Smooth muscle cell (in vitro differentiated cells): ENCODE results near the gene HSPB2. TPM values are rescaled to one million over a fixed set of nuclear protein-coding genes. Genes with fewer than 3 reads are reported as not detected.

Source experiments
- DNase-seq: peaks from one replicate; lab custom pipeline; 2025; ENCODE audit not compliant: unreplicated experiment; lab: John Stamatoyannopoulos, UW
- H2AFZ ChIP-seq: fragments of 200-600 bp; sonication (generic); 2 replicates; pipeline ENCODE4 v1.6.0; 2016; ENCODE audit warnings: antibody characterized with exemption, low read depth, mild to moderate bottlenecking
- H3F3A ChIP-seq: fragments of 200-600 bp; sonication (generic); 2 replicates; pipeline ENCODE4 v1.6.0; 2017; ENCODE audit warnings: antibody characterized with exemption, low read depth
- H3K27ac ChIP-seq: fragments of 200-600 bp; sonication (generic); 2 replicates; pipeline ENCODE4 v1.5.1; 2016; ENCODE audit warnings: low read depth, mild to moderate bottlenecking
- H3K27me3 ChIP-seq: fragments of 200-600 bp; sonication (generic); 2 replicates; pipeline ENCODE4 v1.6.1; 2016; ENCODE audit warnings: low read depth, mild to moderate bottlenecking
- H3K36me3 ChIP-seq: fragments of 200-600 bp; sonication (generic); 2 replicates; pipeline ENCODE4 v1.5.1; 2016; ENCODE audit warnings: low read depth
- H3K4me1 ChIP-seq: fragments of 200-600 bp; sonication (generic); 2 replicates; pipeline ENCODE4 v1.5.1; 2016; ENCODE audit warnings: low read depth
- H3K4me2 ChIP-seq: fragments of 200-600 bp; sonication (generic); 2 replicates; pipeline ENCODE4 v1.6.0; 2016; ENCODE audit warnings: mild to moderate bottlenecking
- H3K4me3 ChIP-seq: fragments of 200-600 bp; sonication (generic); 2 replicates; pipeline ENCODE4 v1.5.1; 2016; ENCODE audit warnings: mild to moderate bottlenecking
- H3K79me2 ChIP-seq: fragments of 200-600 bp; sonication (generic); 2 replicates; pipeline ENCODE4 v1.6.0; 2016; ENCODE audit warnings: low read depth, mild to moderate bottlenecking
- H3K9ac ChIP-seq: fragments of 200-600 bp; sonication (generic); 2 replicates; pipeline ENCODE4 v1.6.0; 2016; ENCODE audit warnings: low read depth
- H3K9me3 ChIP-seq: fragments of 200-600 bp; sonication (generic); replicated peaks from 2 replicates; pipeline ENCODE4 v1.5.1; 2016; ENCODE audit warnings: low read depth
- H4K20me1 ChIP-seq: fragments of 200-600 bp; sonication (generic); 2 replicates; pipeline ENCODE4 v1.6.0; 2016; ENCODE audit warnings: low read depth
- CTCF ChIP-seq: fragments of 200-600 bp; sonication (generic); IDR thresholded peaks from 2 replicates; pipeline ENCODE4 v1.5.1; 2017; ENCODE audit warnings: borderline replicate concordance, mild to moderate bottlenecking, antibody characterized with exemption; ENCODE audit not compliant: insufficient read depth, poor library complexity, severe bottlenecking
- WGBS: methylation state at CpG from one replicate; pipeline ENCODE4 v1.1.7; 2016; ENCODE audit warnings: low lambda C conversion rate; 5-methylcytosine and 5-hydroxymethylcytosine counted together
- polyA plus RNA-seq: library from polyadenylated mRNA; unstranded; fragments of >200 nt; fragmentation: Nextera tagmentation; extraction: Ambion mirVana; gene quantifications from 2 replicates; pipeline ENCODE4 v1.2.1, GENCODE V29; 2016
- total RNA-seq: library from RNA; depleted of rRNA; stranded (reverse); fragments of >200 nt; gene quantifications from 2 replicates; pipeline ENCODE4 v1.2.3, GENCODE V29; 2014

The HSPB2 gene
- total and polyA plus RNA-seq, 2 experiments from 2014 or later, result 0.18 TPM; not detected in 1

GRCh38 chr11:111908639-111909305 is 3.8 kb upstream of the HSPB2 start:
- H3K4me3 ChIP-seq, result no peak overlapping the region
- 88% methylated on average over 5 of the region's 5 CpGs for WGBS
- H3K27ac ChIP-seq, result peak overlapping the region; percentile 41
- no peaks in the 10 kb centered on the region for H3F3A ChIP-seq
- no peaks in the 10 kb centered on the region for H3K36me3 ChIP-seq
- no peaks in the 10 kb centered on the region for H3K9me3 ChIP-seq
- no peaks in the 10 kb centered on the region for H4K20me1 ChIP-seq
- H2AFZ ChIP-seq, result no peak overlapping the region
- H3K79me2 ChIP-seq, result no peaks in the 10 kb centered on the region
- no peak overlapping the region for H3K9ac ChIP-seq
- H3K27me3 ChIP-seq, result no peaks in the 10 kb centered on the region
- no peak for TF ChIP-seq CTCF
- DNase-seq, result no peak
- no peak overlapping the region for H3K4me2 ChIP-seq
- peaks cover 9% of the 10 kb centered on the region for H3K4me1 ChIP-seq

GRCh38 chr11:111909378-111909777 is 3.2 kb upstream of the HSPB2 start:
- no peaks in the 10 kb centered on the region for H3K36me3 ChIP-seq
- H2AFZ ChIP-seq, result no peak overlapping the region
- H4K20me1 ChIP-seq, result no peaks in the 10 kb centered on the region
- no peaks in the 10 kb centered on the region for H3K79me2 ChIP-seq
- H3K27ac ChIP-seq, result peak overlapping the region; percentile 41
- no peaks in the 10 kb centered on the region for H3K9me3 ChIP-seq
- WGBS, result 33% methylated on average over 5 of the region's 5 CpGs
- H3K27me3 ChIP-seq, result no peaks in the 10 kb centered on the region
- H3K4me3 ChIP-seq, result no peak overlapping the region
- DNase-seq, result no peak
- H3K4me1 ChIP-seq, result peaks cover 9% of the 10 kb centered on the region
- no peak for TF ChIP-seq CTCF
- no peaks in the 10 kb centered on the region for H3F3A ChIP-seq
- H3K9ac ChIP-seq, result no peak overlapping the region
- peak overlapping the region; percentile 74 for H3K4me2 ChIP-seq

- Histone ChIP-seq H3K4me1 (peaks cover 9% of the 10 kb centered on the region), H3K27ac (peak overlapping the region; percentile 82), H3K36me3 (no peaks in the 10 kb centered on the region), H3K27me3 (no peaks in the 10 kb centered on the region), H3K4me3 (no peak overlapping the region), H3K4me2 (peak overlapping the region; percentile 74), H4K20me1 (no peaks in the 10 kb centered on the region), H3K9me3 (no peaks in the 10 kb centered on the region), H3F3A (no peaks in the 10 kb centered on the region), H2AFZ (no peak overlapping the region), H3K9ac (no peak overlapping the region), H3K79me2 (no peaks in the 10 kb centered on the region)
- TF ChIP-seq CTCF, result no peak
- 88% methylated on average over 9 of the region's 9 CpGs for WGBS
- DNase-seq, result no peak
Measured at GRCh38 chr11:111910676-111911562, 1.6 kb upstream of the HSPB2 start.
